Frontal cortex (tissue), 3 donors: ENCODE data around the gene LASP1NB.
"Not testable (repeated sequence)": the region's sequence is repeated elsewhere in the genome, so short reads cannot be mapped to it uniquely, and the experiment has no call there.

ENCODE experiments used
- DNase-seq, 2 donors: peaks; one replicate each; pipeline ENCODE4 v3.0.0; 2012; ENCODE audit warnings: low spot score in 2 of 2
- FAIRE-seq: peaks from 2 replicates; lab custom pipeline; 2012; peaks lifted over from hg19 to GRCh38; lab: Jason Lieb, UNC
- donor health status: control.
- donor health status: control.
- donor health status: control.

LASP1NB gene

DNA sequence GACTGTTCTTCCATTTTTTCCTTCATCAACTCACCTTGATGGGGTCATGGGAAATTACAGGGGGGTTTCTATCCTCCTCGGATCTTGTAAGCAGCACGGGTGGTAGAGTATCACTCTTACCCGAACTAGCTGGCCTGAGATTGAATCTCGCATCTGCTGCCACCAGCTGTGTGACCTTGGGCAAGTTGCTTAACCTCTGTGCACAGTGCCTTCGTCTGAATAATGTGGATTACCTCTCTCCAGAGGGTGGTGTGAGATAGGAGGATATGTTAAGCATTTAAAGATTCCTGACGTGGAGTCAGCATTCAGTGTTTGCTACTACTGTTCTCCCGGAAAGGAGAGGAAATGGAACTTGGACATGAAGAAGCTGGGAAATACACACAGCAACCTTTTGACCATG is 31.1 kb upstream of the LASP1NB start:
- FAIRE-seq (no peak), DNase-seq (no peak)

DNA sequence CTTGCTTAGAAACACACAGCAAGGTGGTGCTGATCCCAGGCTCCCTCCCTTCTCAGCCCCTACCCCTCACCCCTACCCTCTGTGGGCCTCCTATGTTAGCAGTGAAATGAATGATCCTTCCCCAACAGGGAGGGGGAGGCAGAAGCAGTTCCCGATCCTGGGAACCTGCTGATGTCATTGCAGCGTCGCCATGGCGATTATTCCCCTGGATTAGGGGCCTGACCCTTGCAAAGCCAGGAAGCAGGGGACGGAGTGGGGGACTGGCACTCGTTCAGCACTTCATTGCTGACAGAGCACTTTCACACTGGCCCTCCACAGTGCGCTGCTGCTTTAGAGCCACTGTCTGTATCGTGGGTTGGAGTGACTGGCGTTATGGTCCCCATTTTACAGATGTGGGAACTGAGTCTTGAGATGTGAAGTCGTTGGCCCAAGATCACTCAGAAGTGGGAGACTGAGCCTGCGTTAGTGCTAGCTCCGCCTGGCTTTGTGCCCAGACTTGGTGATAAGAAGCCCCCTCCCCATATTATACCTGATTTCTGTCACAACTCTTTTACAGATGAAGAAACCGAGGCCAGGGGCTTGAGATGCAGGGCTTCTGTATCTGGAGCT is 29.0 kb upstream of the LASP1NB start:
- FAIRE-seq (no peak), DNase-seq (no peak)

DNA sequence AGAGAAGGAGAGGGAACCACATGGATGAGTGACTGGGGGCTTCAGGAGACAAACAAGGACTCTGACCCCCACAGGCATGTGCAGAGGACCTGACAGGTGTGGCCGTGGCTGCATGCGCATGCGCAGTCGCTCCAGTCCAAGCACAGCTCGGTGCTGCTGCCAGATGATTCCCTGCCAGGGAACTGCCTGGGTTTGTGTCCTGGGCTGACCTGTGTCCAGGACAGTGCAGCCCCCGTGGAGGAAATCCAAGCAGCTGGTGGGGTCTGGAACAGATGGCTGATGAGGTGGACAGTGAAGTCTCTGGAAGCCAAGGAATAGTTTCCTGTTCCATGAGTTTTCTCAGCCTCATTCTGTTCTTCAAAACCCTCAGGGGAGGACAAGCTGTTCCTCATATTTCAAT is 28.2 kb upstream of the LASP1NB start:
- no peak for DNase-seq

DNA sequence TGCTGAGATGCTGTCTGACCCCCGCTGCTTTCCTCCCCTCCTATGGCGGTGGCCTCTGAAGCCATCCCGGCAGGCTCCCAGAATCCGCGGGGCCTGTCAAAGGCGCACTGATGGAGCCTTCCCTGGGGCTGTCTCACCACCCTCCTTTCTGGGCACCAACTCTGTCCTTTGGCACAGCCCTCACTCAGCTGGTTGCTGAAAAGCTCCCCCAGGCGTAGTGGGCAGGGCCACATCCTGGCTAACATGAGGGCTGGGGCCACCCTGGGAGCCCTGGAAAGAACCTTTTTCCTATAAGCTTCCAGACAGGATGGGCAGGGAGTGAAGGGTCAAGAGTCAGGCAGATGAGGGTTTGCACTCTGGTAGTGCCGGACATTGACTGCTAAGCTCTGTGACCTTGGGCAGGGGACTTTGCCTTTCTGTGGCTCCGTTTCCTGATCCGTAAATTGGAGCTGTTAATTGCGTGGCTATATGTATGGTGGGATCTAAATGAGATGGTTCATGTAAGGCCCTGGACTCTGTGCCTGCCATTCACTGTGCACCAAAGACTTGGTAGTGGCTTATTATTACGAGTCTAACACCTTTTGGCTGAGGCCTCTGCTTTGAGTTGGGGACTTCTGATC is 27.6 kb upstream of the LASP1NB start:
- DNase-seq (no peak), FAIRE-seq (no peak)

More for the DNA sequence above, 28.2 kb upstream of the LASP1NB start:
- no peak for FAIRE-seq

DNA sequence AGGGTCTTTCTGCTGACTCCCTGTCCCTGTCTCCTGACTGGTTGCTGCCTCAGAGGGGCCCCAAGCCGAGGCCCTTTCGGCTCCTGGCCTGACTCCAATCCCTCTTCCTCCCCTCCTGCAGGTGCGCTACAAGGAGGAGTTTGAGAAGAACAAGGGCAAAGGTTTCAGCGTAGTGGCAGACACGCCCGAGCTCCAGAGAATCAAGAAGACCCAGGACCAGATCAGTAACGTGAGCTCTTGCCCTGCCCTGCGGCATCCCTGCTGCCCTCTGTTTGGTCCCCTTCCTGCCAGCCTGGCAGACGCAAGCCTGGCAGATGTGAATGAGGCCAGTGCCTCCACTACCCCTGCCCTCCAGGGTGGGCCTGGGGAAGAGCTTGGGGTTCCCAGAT is 27.1 kb upstream of the LASP1NB start:
- FAIRE-seq (no peak), DNase-seq (no peak)

DNA sequence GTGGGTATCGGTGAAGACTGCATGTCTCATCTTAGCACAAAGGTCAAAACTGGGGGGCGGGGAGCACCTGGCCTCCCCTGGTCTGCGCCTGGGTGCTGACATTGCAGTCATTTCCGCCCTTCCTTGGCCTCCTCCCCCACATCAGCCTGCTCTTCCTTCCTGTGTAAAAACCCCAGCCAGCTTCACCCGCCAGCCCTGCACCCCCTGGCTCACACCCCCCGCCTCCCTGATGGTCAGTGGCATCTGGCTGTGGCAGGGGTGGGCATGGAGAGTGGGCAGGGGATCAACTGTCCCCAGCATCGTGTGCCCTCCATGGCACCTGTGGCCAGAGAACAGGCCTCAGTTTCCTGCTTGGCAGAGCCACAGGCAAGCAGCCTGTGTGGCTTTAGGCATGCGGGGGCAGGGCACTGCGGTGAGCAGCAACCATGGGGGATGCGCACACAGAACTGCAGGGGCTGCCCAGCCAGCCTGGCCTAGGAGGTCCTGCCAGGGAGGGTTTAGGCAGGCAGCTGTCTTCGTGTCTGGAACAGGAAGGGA is 26.5 kb upstream of the LASP1NB start:
- DNase-seq (no peak), FAIRE-seq (no peak)

DNA sequence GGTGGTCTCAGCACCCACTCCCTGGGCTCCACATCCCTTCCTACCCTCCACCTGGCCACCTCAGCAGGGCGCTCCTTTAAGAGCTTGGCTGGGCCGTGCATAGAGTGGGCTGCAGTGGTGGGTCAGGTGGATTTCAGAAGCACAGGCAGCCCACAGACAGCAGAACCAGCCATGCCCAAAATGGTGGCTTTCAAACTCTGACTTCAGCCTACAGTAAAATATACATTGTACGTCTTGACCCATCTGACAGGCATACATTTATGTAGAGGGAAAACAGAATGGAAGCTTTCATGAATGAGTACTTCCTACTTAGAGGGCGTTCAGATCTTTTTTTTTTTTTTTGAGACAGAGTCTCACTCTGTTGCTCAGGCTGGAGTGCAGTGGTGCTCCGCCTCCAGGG is 26.0 kb upstream of the LASP1NB start:
- DNase-seq (no peak), FAIRE-seq (no peak)

DNA sequence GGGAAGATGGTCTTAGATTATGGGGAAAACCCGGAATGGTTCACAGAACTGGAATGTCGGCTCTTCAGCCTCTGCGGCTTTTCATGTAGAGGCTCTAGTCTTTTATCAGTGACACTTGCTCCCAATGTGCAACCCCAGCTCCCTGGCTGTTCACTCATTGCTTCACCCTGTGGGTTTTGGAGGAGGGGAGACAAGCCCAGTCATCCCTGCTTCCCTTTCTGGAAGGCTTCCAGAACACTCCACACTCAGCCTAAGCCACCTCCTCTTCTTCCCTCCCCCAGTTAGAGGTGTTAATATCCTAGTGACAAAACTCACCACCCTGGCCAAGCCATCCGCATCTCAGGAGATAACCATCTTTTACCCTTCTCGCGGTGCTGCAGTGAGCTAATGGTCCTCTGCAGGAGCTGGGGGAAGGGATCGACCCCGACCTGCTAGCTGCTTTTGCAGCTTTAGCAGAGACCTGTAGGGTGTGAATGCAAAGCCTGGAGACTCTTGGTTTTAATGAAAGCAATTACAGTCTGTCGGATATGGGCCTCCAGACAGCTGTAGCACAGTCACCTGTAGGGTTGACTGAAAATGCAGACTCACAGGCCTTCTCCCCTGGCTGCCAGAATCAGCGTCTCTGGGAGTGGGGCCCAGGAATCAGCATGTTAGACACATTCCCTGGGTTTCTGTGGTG is 24.3 kb upstream of the LASP1NB start:
- no peak for FAIRE-seq

DNA sequence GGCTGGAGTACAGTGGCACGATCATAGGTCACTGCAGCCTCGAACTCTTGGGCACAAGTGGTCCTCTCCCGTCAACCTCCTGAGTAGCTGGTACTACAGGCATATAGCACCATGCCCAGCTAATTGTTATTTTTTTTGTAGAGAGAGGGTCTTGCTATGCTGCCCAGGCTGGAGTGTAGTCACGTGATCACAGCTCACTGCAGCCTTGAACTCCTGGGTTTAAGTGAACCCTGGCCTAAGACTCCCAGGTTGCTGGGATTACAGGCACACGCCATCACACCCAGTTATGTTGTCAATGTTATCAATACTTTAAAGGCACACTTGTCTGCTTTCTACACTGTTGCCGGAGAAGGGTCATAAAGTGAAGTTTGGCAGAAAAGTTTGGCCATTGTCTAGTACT is 22.0 kb upstream of the LASP1NB start:
- DNase-seq (no peak), FAIRE-seq (no peak)

More for the DNA sequence above, 24.3 kb upstream of the LASP1NB start:
- no peak for DNase-seq

DNA sequence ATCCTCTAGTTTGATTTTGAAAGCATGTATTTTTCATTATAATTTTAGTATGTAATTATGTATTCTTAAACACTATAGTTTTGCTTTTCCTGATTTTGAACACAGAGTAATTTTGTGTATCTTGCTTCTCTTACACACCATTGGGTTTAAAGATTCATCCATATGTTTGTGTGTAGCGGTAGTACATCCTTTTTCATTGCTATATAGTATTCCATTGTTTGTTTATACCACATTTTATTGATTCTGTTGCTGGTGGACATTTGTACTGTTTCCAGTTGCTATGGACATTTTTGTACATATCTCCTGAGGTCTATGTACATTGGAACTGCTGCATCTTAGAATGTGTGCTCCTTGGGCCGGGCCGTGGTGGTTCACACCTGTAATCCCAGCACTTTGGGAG is 20.5 kb upstream of the LASP1NB start:
- FAIRE-seq (no peak), DNase-seq (no peak)

DNA sequence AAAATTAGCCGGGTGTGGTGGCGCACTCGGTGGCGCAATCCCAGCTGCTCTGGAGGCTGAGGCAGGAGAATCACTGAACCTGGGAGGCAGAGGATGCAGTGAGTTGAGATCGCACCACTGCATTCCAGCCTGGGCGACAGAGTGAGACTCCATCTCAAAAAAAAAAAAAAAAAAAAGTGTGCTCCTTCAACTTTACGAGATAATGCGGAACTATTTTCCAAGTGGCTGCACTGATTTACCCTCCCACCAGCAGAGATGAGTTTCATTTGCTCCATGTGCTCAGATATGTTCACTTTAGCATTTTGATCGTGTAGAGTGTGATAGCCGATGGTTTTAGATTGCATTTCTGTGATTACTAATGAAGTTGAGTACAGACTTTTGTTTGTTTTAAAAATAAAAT is 20.0 kb upstream of the LASP1NB start:
- FAIRE-seq, result no peak

DNA sequence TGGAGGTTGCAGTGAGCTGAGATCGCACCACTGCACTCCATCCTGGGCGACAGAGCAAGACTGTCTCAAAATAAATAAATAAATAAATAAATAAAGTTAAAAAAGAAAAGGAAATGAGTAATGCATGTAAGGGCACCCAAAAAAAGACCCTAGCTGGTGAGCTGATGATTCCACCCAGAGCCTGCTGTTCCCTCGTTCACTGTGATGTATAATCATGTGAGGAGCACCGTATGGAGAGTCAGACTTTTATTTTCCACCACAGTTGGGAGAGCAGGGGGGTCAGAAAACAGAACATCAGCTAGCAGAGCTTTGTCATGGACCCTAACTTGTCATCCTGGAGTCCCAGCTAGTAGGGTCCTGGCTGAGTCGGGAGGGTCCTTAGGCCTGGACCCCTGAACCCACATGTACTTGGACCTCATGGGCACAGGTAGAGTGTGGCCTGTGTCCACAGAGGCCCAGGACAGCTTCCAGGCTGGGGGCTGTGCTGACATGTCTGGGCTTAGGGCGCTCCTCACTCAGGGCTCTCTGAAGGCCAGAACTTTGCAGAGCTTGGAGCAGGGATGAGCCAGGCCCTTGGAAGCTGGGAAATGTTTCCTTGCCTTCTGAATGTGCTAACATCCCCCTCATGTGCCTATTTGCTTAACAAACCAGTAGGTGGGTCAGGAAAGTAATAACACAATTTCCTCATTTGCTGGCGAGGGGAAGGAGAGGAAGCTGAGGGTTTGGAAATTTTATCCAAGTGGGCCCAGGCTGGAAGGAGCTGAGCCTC is 18.8 kb upstream of the LASP1NB start:
- DNase-seq (no peak), FAIRE-seq (no peak)

More for the DNA sequence above, 20.0 kb upstream of the LASP1NB start:
- DNase-seq, result no peak

DNA sequence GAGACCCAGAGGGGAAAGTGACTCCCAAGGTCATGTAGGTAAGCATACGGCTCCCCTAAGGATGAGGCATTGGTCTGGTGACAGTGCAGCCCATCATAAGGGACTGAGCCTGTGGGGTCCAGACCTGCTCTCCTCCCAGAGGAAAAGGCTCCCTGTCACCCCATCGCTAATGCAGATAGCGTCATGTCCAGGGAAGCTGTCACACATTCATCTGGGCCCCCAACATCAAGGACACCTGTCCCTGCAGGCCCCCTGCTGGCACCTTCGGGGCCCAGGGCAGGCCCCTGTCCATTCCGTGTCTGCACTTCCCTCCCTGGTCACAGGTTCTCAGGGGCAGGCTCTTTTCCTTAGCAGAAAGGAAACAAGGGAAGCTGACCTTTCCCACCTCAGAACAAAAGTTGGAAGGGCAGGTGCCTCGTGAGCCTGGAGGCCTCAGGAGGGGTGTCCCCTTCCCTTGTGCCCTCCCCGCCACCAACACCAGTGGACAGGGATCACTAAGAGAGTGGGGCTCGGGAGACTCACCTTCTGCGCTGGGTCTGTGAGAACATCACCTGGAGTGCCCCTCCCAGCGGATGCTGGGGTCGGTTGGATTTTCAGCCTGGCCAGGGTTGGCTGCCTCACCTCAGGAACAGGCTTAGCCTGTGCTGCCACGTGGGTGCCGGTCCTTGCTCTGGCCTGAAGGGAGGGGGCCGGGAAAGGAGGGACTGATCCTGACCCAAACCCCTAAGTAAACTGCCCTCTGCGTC is 17.3 kb upstream of the LASP1NB start:
- FAIRE-seq (no peak), DNase-seq (no peak)

DNA sequence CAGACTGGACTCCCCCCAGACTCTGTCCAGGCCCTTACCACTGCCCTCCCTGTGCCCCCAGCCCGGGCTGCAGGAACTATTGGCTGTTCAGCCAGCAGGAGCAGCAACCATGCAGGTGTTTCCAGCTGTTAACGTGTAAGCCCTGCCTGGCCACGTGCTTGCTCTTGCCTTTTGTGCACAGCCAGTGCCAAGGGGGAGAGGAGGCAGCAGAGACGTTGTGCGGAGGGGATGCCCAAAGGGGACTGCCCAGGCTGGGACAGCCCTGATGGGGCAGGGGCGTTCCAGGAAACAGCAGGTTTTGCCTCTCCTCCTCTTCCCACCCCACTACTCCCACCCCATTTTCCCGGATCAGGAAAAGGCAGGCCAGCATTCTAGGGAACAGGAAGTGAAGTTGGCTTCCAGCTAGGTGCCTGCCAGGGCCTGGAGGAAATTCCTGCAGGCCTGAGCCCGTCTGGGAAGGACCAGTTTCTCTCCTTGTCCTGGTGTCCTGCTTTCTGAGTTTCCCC is 16.7 kb upstream of the LASP1NB start:
- no peak for FAIRE-seq
- no peak for DNase-seq

DNA sequence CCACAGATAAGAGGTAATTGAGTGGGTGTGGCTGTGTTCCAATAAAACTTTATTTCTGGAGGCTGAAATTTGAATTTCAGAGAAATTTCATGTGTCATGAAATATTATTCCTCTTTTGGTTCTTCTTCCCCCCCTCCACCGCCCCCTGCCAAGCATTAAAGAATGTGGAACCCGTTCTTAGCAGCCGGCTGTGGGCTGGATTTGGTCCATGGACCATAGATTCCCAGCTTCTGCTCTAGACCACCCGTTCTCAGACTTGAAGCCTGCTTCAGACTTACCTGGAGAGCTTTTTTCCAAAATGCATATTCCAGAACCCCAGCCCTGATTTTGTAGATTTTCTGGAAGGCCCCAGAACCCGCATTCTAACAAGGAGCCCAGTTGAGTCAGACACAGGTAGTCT is 15.1 kb upstream of the LASP1NB start:
- no peak for FAIRE-seq

DNA sequence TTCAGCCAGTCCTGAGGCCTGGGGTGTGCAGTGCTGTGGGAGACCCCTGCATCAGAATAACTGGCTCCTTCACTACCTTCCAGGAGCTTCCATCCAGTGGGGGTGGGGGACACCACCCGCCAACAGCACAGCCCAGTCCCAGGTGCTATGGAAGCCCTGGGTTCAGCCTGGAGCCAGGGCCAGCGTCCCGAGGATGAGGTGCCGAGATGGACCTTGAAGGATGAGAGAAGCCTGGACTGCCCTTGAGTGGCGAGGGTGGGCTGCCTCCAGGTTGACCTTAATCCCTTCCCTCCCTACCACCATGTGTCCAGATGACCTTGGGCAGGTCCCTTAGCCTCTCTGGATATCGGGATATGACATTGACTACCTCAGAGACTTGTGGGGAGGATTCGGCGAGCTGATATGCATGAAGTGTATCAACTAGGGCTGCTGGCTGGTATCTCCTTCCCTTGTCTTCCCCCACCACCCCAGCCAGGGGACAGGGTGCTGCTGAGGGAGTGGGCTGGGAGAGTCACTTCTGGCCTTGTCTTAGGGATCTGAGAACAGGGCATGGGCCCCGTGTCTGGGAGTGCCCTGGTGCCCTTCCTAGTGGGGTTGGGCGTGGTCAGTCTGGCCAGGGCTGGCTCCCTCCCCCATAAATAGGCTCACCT is 14.2 kb upstream of the LASP1NB start:
- FAIRE-seq (no peak), DNase-seq (no peak)

More for the DNA sequence above, 15.1 kb upstream of the LASP1NB start:
- no peak for DNase-seq

DNA sequence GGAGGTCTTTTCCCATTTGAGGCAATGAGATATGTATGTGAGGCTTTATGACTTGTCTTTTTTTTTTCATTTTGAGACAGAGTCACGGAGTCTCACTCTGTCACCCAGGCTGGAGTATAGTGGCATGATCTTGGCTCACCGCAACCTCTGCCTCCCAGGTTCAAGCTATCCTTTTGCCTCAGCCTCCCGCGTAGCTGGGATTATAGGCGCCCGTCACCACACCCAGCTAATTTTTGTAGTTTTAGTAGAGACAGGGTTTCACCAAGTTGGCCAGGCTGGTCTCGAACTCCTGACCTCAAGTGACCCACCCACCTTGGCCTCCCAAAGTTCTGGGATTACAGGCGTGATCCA is 13.7 kb upstream of the LASP1NB start:
- FAIRE-seq, DNase-seq: not testable (repeated sequence)

DNA sequence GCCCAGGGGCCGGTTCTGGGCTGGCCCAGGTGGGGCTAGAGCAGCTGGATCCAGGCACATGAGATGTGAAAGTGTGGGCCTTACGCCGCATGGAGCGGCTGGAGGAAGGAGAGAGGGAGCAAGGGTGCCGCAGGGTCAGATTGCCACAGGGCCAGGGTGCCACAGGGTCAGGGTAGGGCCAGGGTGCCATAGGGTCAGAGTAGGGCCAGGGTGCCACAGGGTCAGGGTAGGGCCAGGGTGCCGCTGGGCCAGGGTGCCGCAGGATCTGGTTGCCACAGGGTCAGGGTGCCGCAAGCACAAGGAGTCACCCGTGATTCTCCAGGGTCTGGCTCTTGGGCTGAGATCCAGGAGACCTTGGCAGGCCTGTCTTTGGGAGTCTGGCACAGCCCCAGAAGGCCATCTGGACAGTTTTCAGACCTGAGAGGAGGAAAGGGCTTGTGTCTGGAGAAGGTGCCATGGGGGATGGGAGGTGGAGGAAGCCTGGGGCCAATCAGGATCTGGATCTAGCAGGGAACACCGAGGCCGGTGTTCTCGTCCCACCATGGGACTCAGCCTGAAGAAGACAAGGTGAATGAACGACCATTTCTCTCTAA is 13.1 kb upstream of the LASP1NB start:
- DNase-seq (no peak), FAIRE-seq (no peak)
